ENCODE data around the gene CALCOCO2. TPM values are rescaled to one million over a fixed set of nuclear protein-coding genes. Genes with fewer than 3 reads are reported as not detected.

The CALCOCO2 gene
- total RNA-seq, 1 donor from 2014 or later: 92.6 TPM

DNA sequence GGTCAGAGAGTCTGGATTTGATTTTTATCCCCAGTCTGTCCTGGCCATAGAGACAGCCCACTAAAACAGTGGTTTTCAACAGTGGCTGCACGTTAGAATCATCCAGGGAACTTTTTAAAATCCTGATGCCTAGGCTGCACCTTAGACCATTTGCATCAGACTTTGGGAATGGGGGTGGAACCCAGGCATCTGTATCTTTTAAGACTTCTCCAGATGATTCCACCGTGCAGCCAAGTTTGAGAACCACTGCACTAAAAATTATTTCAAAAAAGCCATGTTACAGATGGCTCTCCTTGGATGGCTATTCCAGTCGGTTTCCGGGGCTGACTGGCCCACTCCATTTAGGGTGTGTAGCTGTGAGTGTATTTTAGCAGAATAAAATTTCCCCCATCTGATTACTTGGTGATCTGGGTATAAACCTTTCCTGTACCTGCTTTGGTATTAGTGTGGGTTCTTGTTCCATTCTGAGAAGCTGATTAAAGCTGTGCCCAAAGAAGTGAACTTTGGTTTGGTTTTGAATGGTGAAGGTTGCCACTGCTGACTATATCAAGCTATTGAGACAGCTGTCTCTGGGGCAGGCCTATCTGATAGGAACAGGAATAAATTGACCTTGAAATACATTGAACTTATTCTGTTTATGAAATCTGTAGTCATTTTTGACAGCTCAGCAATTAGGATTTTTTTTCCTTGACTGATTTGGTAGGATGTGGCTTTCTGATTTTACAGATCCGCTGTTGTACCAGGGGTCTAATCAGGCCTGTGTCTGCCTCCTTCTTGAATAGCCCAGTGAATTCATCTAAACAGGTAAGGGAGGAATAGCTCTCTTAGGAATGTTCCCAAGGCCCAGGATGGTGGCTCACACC, 63.0 kb downstream of the CALCOCO2 start:
- H3K27me3 Mint-ChIP-seq: no peaks in the 10 kb centered on the region
- DNase-seq (ENCODE audit: low spot score, unreplicated experiment): no peak
- no peaks in the 10 kb centered on the region for H3K9me3 Mint-ChIP-seq (ENCODE audit: low read depth)
- H3K4me1 Mint-ChIP-seq (ENCODE audit: low read depth): peaks cover 4% of the 10 kb centered on the region
- no peaks in the 10 kb centered on the region for H3K36me3 Mint-ChIP-seq (ENCODE audit: insufficient read depth)
- TF ChIP-seq, protein P1, sequence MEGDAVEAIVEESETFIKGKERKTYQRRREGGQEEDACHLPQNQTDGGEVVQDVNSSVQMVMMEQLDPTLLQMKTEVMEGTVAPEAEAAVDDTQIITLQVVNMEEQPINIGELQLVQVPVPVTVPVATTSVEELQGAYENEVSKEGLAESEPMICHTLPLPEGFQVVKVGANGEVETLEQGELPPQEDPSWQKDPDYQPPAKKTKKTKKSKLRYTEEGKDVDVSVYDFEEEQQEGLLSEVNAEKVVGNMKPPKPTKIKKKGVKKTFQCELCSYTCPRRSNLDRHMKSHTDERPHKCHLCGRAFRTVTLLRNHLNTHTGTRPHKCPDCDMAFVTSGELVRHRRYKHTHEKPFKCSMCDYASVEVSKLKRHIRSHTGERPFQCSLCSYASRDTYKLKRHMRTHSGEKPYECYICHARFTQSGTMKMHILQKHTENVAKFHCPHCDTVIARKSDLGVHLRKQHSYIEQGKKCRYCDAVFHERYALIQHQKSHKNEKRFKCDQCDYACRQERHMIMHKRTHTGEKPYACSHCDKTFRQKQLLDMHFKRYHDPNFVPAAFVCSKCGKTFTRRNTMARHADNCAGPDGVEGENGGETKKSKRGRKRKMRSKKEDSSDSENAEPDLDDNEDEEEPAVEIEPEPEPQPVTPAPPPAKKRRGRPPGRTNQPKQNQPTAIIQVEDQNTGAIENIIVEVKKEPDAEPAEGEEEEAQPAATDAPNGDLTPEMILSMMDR (IDR thresholded peaks at IDR 0.05; ENCODE audit: unreplicated experiment): no peak
- H3K27ac Mint-ChIP-seq: peak overlapping the region; percentile 92
- peak overlapping the region; percentile 80 for H3K4me3 Mint-ChIP-seq (ENCODE audit: low read depth)

DNA sequence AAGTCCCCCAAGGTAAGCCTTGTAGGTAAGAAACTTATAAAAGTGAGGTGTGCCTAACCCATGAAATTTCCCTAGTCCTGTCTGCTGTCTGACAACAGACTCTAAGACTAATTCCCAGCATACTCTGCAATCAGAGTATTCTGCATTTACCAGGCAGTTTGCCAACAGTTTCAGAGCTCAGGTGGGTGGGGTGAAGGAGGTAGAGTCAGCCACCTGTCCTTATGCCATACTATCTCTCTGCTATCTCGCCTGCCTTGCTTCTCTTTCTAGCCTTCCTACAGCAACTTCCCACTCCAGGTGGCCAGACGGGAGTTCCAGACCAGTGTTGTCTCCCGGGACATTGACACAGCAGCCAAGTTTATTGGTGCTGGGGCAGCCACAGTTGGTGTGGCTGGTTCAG, 64.1 kb downstream of the CALCOCO2 start:
- Mint-ChIP-seq H3K9me3 (ENCODE audit: low read depth) (no peaks in the 10 kb centered on the region), H3K27ac (no peak overlapping the region), H3K4me1 (ENCODE audit: low read depth) (peaks cover 4% of the 10 kb centered on the region), H3K27me3 (no peaks in the 10 kb centered on the region), H3K4me3 (ENCODE audit: low read depth) (no peak overlapping the region), H3K36me3 (ENCODE audit: insufficient read depth) (no peaks in the 10 kb centered on the region)
- TF ChIP-seq, protein P1 (IDR thresholded peaks at IDR 0.05; ENCODE audit: unreplicated experiment): no peak
- DNase-seq (ENCODE audit: low spot score, unreplicated experiment): no peak

DNA sequence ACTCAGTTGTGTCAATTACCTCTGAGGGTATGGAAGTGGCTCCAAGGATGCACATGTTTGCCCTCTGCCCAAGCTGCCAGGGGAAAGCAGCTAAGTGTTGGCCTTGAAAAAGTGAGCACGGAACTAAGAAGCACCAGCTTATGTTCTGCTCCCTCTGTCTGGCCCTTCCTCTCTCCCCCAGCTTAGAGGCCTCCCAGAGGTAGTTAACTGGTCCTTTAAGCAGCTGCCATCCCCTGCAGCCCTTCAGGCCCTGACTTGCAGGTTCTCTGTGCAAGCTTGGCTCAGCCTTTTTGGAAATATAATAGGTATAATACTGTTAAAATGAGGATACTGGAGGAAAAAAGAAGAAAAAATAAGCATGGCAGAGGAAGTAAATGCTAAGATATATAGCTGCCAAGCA, 70.4 kb downstream of the CALCOCO2 start:
- H3K36me3 Mint-ChIP-seq (ENCODE audit: insufficient read depth): no peaks in the 10 kb centered on the region
- TF ChIP-seq, protein P1 (IDR thresholded peaks at IDR 0.05; ENCODE audit: unreplicated experiment): no peak
- no peaks in the 10 kb centered on the region for H3K9me3 Mint-ChIP-seq (ENCODE audit: low read depth)
- no peak overlapping the region for H3K4me3 Mint-ChIP-seq (ENCODE audit: low read depth)
- H3K27me3 Mint-ChIP-seq: no peaks in the 10 kb centered on the region
- peaks cover 2% of the 10 kb centered on the region for H3K4me1 Mint-ChIP-seq (ENCODE audit: low read depth)
- no peak for DNase-seq (ENCODE audit: low spot score, unreplicated experiment)
- no peak overlapping the region for H3K27ac Mint-ChIP-seq

DNA sequence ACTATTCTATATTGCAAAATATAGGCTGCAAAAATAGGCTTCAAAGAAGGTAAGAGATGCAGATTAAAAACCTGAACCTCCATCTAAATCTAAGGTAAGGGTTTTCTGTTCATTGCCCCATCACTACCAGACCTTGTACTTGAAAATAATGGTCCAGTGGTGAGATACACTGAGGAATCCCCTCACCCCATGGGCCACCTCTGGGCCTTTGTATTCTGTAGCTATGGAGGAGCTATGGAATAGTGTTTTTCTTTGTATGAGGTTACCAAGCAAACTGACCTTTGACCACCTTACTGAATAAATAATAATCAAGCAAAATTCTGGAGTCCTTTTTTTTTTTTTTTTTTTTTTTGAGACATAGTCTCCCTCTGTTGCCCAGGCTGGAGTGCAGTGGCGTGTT, 72.6 kb downstream of the CALCOCO2 start:
- Mint-ChIP-seq H3K27ac (no peak overlapping the region), H3K36me3 (ENCODE audit: insufficient read depth) (no peaks in the 10 kb centered on the region), H3K27me3 (no peaks in the 10 kb centered on the region), H3K4me1 (ENCODE audit: low read depth) (peaks cover 6% of the 10 kb centered on the region), H3K4me3 (ENCODE audit: low read depth) (no peak overlapping the region), H3K9me3 (ENCODE audit: low read depth) (no peaks in the 10 kb centered on the region)
- no peak for DNase-seq (ENCODE audit: low spot score, unreplicated experiment)
- TF ChIP-seq, protein P1 (IDR thresholded peaks at IDR 0.05; ENCODE audit: unreplicated experiment): no peak

DNA sequence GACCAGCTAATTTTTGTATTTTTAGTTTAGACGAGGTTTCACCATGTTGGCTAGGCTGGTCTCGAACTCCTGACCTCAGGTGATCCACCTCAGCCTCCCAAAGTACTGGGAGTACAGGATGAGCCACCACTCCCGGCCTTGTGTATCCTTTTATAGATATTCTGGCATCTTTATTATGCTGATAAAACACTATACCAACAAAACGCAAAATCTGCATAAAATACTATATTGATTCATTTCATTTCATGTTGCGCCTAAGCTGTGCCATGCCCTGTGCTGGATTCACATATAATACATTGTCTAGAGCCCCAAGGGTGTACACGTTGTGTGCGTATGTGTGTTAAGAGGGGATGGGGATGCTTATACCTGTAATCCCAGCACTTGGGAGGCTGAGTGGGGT, 73.6 kb downstream of the CALCOCO2 start:
- TF ChIP-seq, protein P1 (IDR thresholded peaks at IDR 0.05; ENCODE audit: unreplicated experiment): no peak
- no peak for DNase-seq (ENCODE audit: low spot score, unreplicated experiment)
- Mint-ChIP-seq H3K27ac (no peak overlapping the region), H3K27me3 (no peaks in the 10 kb centered on the region), H3K4me1 (ENCODE audit: low read depth) (peaks cover 9% of the 10 kb centered on the region), H3K4me3 (ENCODE audit: low read depth) (no peak overlapping the region), H3K9me3 (ENCODE audit: low read depth) (no peaks in the 10 kb centered on the region), H3K36me3 (ENCODE audit: insufficient read depth) (no peaks in the 10 kb centered on the region)

All from progenitor cell of endocrine pancreas (in vitro differentiated cells).